ENCODE measurements around the gene CATSPERD.
"Not testable (repeated sequence)": the region's sequence is repeated elsewhere in the genome, so short reads cannot be mapped to it uniquely, and the experiment has no call there.

Gene CATSPERD

DNA sequence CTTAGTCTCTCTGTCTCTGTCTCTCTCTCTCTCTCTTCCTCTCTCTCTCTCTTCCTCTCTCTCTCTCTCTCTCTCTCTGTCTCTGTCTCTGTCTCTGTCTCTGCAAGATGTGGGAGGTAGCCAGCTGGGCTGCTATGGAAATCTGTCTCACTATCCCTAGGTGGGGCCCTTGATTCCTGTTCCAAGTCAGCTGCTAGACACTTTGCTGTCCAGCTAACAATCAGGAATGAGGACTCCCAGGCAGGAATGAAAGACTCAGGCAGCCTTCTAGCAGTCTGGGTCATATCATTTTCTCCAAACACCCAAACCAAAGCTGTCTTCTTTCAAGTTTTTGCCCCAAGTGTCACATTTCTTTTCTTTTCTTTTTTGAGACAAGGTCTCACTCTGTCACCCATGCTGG is 23.2 kb downstream of the CATSPERD start:
- no peak for DNase-seq

- not testable (repeated sequence) for DNase-seq
These were observed 24.6 kb downstream of the CATSPERD start for GRCh38 chr19:5744999-5745398.

GRCh38 chr19:5748920-5749319 is 28.5 kb downstream of the CATSPERD start:
- not testable (repeated sequence) for DNase-seq

GRCh38 chr19:5749505-5749904 is 29.1 kb downstream of the CATSPERD start:
- DNase-seq = no peak

- no peak for DNase-seq
These were observed 31.3 kb downstream of the CATSPERD start for GRCh38 chr19:5751709-5752108.

- no peak for DNase-seq
These were observed 33.3 kb downstream of the CATSPERD start for GRCh38 chr19:5753743-5754142.

DNA sequence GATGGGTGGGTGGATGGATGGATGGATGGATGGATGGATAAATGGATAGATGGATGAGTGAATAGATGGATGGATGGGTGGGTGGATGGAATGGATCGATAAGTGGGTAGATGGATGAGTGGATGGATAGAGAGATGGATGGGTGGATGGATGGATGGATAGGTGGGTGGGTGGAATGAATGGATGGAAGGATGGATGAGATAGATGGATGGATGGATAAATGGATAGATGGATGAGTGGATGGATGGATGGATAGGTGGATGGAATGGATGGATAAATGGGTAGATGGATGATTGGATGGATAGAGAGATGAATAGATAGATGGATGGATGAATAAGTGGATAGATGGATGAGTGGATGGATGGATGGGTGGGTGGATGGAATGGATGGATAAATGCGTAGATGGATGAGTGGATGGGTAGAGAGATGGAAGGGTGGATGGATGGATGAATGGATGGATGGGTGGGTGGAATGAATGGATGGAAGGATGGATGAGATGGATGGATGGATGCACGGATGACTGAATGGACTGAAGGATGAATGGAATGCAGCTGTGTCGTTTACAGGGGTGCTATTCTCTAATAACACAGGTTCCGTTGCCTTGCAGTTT is 42.3 kb downstream of the CATSPERD start:
- DNase-seq = no peak

GRCh38 chr19:5765220-5765619 is 44.8 kb downstream of the CATSPERD start:
- DNase-seq = no peak

GRCh38 chr19:5767949-5768348 is 47.5 kb downstream of the CATSPERD start:
- DNase-seq = no peak

DNA sequence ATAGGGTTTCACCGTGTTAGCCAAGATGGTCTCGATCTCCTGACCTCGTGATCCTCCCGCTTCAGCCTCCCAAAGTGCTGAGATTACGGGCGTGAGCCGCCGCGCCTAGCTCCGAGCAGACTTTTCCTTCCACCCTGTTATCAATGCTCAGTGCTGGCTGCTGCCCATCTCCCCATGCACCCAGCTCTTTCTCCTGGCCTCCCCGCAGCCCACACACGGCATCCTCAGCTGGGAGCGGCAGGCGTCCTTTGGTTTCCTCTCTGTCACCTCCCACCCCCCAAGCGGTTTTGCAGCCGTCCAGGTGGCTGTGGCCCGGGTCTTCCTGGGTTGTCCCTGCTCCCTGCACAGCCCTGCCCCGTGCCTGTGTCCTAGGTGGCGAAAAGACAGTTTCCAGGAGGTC is 52.0 kb downstream of the CATSPERD start:
- no peak for DNase-seq

DNA sequence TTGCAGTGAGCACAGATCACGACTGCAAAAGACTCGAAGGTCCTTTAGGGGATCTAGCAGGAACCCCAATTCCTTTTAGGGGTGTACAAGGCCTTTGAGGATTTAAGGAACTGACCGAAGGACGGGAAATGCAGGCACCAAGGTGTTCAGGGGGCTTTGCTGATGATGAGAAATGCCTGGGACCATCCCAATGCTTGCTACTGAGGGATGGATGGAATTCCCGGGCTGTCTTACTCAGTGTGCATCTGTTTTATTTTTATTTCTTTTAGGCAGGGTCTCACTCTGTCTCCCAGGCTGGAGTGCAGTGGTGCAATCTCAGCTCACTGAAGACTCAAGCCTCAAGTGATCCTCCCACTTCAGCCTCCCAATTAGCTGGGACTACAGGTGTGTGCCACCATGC is 52.8 kb downstream of the CATSPERD start:
- no peak for DNase-seq

- no peak for DNase-seq
These were observed 54.5 kb downstream of the CATSPERD start for GRCh38 chr19:5774921-5775320.

GRCh38 chr19:5775668-5776309 is 55.4 kb downstream of the CATSPERD start:
- no peak for DNase-seq

GRCh38 chr19:5778402-5778801 is 58.0 kb downstream of the CATSPERD start:
- DNase-seq = no peak

DNA sequence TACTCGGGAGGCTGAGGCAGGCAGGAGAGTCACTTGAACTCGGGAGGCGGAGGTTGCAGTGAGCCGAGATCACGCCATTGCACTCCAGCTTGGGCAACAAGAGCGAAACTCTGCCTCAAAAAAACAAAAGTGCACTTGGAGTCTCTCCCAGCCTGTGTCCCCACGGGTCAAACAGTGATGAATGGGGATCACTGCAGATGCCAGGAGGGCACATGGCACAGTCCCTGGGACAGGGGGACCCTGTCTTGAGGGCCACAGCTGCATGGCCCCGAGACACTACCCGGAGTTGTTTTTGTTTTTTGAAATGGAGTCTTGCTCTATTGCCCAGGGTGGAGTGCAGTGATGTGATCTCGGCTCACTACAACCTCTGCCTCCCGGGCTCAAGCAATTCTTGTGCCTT is 60.5 kb downstream of the CATSPERD start:
- not testable (repeated sequence) for DNase-seq

DNA sequence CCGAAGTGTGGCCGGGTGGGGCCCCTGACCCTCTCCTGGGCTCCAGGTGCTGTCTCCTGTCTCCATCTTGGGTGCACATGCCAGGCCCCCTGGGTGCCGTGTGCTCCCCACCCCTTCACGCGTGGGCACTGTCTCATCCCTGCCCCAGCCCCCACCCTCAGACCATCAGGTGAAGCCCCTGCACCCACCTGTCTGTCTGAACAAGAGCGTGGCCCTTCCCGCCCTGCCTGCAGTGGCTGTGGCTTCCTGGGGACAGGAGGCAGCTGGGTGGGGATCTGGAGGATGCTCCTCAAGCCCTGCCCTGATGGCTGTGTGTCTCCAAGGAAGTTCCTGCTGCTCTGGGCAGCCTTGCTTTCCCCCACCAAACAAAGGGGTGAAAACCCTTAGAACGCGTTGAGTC is 61.9 kb downstream of the CATSPERD start:
- no peak for DNase-seq

GRCh38 chr19:5782945-5783919 is 62.8 kb downstream of the CATSPERD start:
- no peak for DNase-seq

DNA sequence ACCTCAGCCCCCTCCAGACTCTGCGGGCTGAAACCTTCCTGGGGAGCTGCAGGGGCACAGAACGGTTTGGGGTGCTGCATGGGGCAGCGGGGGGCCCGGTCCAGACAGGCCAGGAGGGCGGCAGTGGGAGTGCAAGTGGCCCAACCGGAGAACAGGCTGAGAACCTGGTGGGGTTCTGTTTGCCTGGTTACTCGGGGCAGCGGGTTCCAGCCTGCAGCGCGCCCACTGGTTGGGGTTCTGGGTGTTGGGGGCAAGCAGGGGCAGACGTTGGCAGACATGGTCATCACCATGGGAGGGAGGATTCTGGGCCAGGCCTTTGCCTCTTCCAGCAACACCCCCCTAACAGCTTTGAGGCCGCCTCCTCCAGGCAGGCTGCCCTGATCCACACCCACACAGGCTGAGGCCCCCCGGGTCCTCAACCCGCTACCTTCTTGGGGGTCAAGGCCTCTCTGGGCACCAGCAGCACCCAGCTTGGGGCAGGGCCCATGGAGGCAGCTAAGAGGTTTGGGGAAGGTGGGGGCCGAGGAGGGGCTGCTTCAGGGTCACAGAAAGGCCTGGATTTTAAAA is 64.2 kb downstream of the CATSPERD start, which contains the start of gene PRR22:
Gene PRR22, minus strand, starts transcription at position 166 of the 567 bp plus-strand sequence. Its CDS starts 86 bp downstream, at position 80.
- DNase-seq = no peak

DNA sequence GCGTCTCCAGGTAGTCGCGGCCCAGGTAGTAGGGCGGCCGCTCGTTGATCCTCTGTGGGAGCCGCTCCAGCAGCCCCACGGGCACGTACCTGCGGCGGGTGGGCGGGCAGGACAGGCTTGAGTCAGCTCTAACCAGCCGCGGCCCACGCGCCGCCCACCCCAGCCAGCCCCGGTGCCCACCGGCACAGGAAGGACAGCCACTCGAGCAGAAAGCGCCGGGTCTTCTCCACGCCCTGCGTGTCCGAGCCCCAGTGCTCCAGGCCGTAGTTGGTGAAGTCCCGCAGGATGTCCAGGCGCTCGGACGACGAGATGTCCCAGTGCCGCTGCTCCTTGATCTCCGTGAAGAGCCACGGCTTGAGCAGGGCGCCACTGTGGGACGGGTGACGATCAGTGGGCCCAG is 65.0 kb downstream of the CATSPERD start:
- DNase-seq = no peak

- DNase-seq = no peak
These were observed 66.4 kb downstream of the CATSPERD start for GRCh38 chr19:5786593-5787408.

DNA sequence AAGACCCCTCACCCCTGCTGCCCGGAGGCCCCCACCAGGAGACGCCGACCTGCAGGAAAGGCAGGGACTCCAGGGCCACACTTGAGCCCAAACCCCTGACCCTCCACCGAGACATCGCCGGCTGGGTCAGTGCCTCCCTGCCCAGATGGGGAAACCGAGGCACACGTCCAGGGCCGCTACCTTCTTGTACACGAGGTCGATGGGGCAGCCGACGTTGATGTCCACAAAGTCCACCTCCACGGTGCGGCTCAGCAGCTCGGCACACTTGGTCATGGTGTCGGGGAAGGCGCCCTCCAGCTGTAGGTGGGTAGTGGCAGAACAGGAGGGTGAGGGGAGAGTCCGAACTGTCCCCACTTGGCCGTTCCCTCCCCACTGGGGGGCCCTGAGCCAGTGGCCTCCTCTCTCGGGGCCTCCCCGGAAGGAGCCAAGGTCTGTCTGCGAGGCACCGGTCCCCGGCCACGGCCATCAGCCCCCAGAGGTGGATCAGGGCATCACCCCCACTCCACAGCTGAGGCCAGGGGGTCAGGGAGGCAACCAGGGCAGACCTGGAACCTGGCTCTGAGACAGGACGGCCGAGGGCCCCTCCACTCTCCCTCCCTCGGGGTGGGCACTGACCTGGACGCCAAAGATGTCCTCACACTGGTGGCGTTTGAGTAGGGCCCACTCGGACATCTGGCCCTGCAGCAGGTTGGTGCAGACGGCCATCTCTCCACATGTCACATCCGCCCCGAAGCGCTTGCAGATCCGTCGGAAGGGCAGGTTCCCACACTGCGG is 67.2 kb downstream of the CATSPERD start:
- DNase-seq = no peak

DNA sequence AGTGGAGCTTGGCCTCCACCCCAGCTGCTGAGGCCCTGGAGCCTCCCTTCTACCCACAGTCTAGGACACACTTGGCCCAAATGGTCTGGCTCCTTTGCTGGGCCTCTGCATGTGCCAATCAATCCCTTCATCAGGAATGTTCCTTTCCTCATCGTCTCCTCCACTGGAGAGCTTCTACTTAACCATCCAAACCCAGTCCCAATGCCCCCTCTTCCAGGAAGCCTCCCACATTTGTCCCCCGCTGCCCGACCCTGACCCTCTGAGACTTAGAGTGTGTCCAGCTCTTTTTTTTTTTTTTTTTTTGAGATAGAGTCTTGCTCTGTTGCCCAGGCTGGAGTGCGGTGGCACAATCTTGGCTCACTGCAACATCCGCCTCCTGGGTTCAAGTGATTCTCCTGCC is 68.0 kb downstream of the CATSPERD start:
- DNase-seq = no peak
